ENCODE measurements around the gene KIF2A. TPM values are rescaled to one million over a fixed set of nuclear protein-coding genes. Genes with fewer than 3 reads are reported as not detected.
A peak's percentile ranks its signal among the peaks of the same experiment; 100 is the strongest.

Gene KIF2A
- total RNA-seq, 1 donor from 2014 or later = 34.2 TPM

GRCh38 chr5:62306896-62307689 lies 1.1 kb downstream of the KIF2A start:
- H3K27me3 ChIP-seq (ENCODE audit: control insufficient read depth, insufficient read depth, low read length) = no peaks in the 10 kb centered on the region
- FAIRE-seq (no peak), DNase-seq (ENCODE audit: low read depth) (no peak)
- peak overlapping the region; percentile 89 for H3K4me3 ChIP-seq (ENCODE audit: low read depth, low read length)
- no peak for TF ChIP-seq CTCF (IDR thresholded peaks at IDR 0.05; ENCODE audit: insufficient read depth, low read length, severe bottlenecking)
- H3K36me3 ChIP-seq (ENCODE audit: control insufficient read depth, insufficient read depth, low read length) = no peaks in the 10 kb centered on the region

- FAIRE-seq = no peak
- Histone ChIP-seq H3K36me3 (ENCODE audit: control insufficient read depth, insufficient read depth, low read length) (no peaks in the 10 kb centered on the region), H3K27me3 (ENCODE audit: control insufficient read depth, insufficient read depth, low read length) (no peaks in the 10 kb centered on the region), H3K4me3 (ENCODE audit: low read depth, low read length) (no peak overlapping the region)
- DNase-seq (ENCODE audit: low read depth) = no peak
- TF ChIP-seq CTCF (IDR thresholded peaks at IDR 0.05; ENCODE audit: insufficient read depth, low read length, severe bottlenecking) = no peak
Observed at GRCh38 chr5:62308439-62308838, 2.4 kb downstream of the KIF2A start.

DNA sequence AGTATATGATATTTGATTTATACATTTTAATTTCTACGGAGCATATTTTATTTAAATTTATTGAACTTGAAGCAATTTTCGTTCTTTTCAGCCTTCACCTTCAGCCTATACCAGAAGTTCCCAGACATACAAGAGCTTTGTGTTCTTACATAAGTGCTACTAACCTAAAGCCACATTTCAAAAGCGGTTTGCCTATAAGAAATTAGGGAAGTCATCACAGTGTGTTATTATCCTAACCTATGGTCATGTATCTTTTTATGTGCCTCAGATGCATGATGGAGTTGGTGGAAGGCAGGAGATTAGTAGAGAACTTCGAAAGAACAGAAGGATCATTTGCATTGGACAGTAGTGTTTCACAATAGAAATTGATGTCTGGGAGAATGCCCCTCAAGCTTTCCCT lies 3.1 kb downstream of the KIF2A start:
- no peak for DNase-seq (ENCODE audit: low read depth)

DNA sequence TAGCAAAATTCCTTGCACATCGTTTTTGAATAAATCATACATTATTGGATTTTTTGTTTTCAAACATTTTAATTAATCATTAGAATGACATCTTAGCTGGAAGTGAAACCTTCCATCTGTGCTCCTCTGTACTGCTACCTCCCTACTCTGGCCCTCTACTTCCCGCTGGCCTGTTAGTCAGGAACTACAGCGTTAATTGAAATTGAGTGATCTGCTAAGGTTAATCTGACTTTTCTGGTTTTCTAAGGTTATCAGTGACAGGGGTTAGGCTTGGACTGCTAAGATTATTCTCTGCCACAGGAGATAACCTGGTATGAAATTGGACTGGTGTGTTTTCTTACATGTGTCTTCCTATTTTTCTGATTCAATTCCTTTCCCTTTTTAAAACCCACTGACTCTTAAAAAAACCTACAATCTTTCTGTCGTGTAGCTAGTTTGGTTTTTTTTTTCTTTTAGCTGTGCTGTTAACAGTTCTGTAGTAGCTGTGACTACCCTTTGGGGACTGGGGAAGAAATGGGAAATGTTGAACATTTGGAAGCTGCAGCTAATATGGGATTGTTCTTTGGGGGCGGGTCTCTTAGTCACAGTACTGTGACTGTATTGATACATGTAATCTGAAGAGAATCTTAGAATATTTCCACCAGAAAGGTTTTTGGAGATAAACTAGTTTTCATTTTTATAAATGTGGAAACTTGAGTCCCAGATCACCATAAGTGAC lies 4.6 kb downstream of the KIF2A start:
- no peak for TF ChIP-seq CTCF (IDR thresholded peaks at IDR 0.05; ENCODE audit: insufficient read depth, low read length, severe bottlenecking)
- FAIRE-seq (no peak), DNase-seq (ENCODE audit: low read depth) (no peak)
- Histone ChIP-seq H3K4me3 (ENCODE audit: low read depth, low read length) (no peak overlapping the region), H3K36me3 (ENCODE audit: control insufficient read depth, insufficient read depth, low read length) (peaks cover 1% of the 10 kb centered on the region), H3K27me3 (ENCODE audit: control insufficient read depth, insufficient read depth, low read length) (no peaks in the 10 kb centered on the region)

More for the DNA sequence above, 3.1 kb downstream of the KIF2A start:
- no peak for FAIRE-seq
- H3K36me3 ChIP-seq (ENCODE audit: control insufficient read depth, insufficient read depth, low read length) = no peaks in the 10 kb centered on the region
- no peak for TF ChIP-seq CTCF (IDR thresholded peaks at IDR 0.05; ENCODE audit: insufficient read depth, low read length, severe bottlenecking)
- no peak overlapping the region for H3K4me3 ChIP-seq (ENCODE audit: low read depth, low read length)
- no peaks in the 10 kb centered on the region for H3K27me3 ChIP-seq (ENCODE audit: control insufficient read depth, insufficient read depth, low read length)

- FAIRE-seq = no peak
- no peak for TF ChIP-seq CTCF (IDR thresholded peaks at IDR 0.05; ENCODE audit: insufficient read depth, low read length, severe bottlenecking)
- Histone ChIP-seq H3K27me3 (ENCODE audit: control insufficient read depth, insufficient read depth, low read length) (no peaks in the 10 kb centered on the region), H3K4me3 (ENCODE audit: low read depth, low read length) (no peak overlapping the region), H3K36me3 (ENCODE audit: control insufficient read depth, insufficient read depth, low read length) (peaks cover 1% of the 10 kb centered on the region)
- peak; percentile 63 for DNase-seq (ENCODE audit: low read depth)
Observed at GRCh38 chr5:62312036-62312435, 6.0 kb downstream of the KIF2A start.
